Caco-2 (cell line): ENCODE measurements around the gene EGFL7. TPM values are rescaled to one million over a fixed set of nuclear protein-coding genes. Genes with fewer than 3 reads are reported as not detected.

Experiments used
- BruUV-seq: library from RNA; stranded (reverse); fragments of 400-500 nt; replicated peaks from 2 replicates; lab custom pipeline; 2021; lab: Mats Ljungman, UMichigan
- CTCF ChIA-PET: fragments of 300-600 bp; sonication (Branson Sonifier 250); formaldehyde crosslinking; loops from one replicate; lab custom pipeline; 2022; ENCODE audit warnings: antibody characterized with exemption; lab: Charles Lee
- POLR2A ChIA-PET: fragments of 300-600 bp; sonication (Branson Sonifier 250); formaldehyde crosslinking; loops from one replicate; lab custom pipeline; 2022; ENCODE audit warnings: antibody characterized with exemption; lab: Charles Lee
- DNase-seq, 2 experiments: peaks; one replicate each; pipeline versions ENCODE4 v3.0.0 to v3.0.0-alpha.2; 2020 to 2022
- H3K27me3 ChIP-seq: replicated peaks from 2 replicates; pipeline ENCODE4 v1.6.0; 2011; ENCODE audit warnings: low read length; ENCODE audit not compliant: control insufficient read depth, insufficient read depth
- H3K36me3 ChIP-seq: 2 replicates; pipeline ENCODE4 v1.5.1; 2011; ENCODE audit warnings: low read length; ENCODE audit not compliant: control insufficient read depth, insufficient read depth
- H3K4me1 ChIP-seq: fragments of 250-450 bp; sonication (Bioruptor Pico); 2 replicates; pipeline ENCODE4 v1.5.1; 2020; ENCODE audit warnings: mild to moderate bottlenecking
- H3K4me3 ChIP-seq: 2 replicates; pipeline ENCODE4 v1.5.1; 2011; ENCODE audit warnings: low read depth, mild to moderate bottlenecking, control low read depth, low read length
- H3K9me3 ChIP-seq: fragments of 250-450 bp; sonication (Bioruptor Pico); 2 replicates; pipeline ENCODE4 v1.5.1; 2020; ENCODE audit warnings: mild to moderate bottlenecking, moderate library complexity
- H3K27ac Mint-ChIP-seq: one replicate; pipeline ENCODE4 v1.8.0; 2022; ENCODE audit warnings: mixed read lengths; ENCODE audit not compliant: unreplicated experiment
- H3K27me3 Mint-ChIP-seq: one replicate; pipeline ENCODE4 v1.8.0; 2022; ENCODE audit warnings: mixed read lengths; ENCODE audit not compliant: insufficient read depth, unreplicated experiment
- H3K36me3 Mint-ChIP-seq: one replicate; pipeline ENCODE4 v1.8.0; 2022; ENCODE audit warnings: mild to moderate bottlenecking, mixed read lengths; ENCODE audit not compliant: insufficient read depth, unreplicated experiment
- H3K4me1 Mint-ChIP-seq: one replicate; pipeline ENCODE4 v1.8.0; 2022; ENCODE audit warnings: low read depth, mixed read lengths; ENCODE audit not compliant: unreplicated experiment
- H3K4me3 Mint-ChIP-seq: one replicate; pipeline ENCODE4 v1.8.0; 2022; ENCODE audit warnings: mild to moderate bottlenecking, moderate library complexity, mixed read lengths; ENCODE audit not compliant: unreplicated experiment
- H3K9me3 Mint-ChIP-seq: one replicate; pipeline ENCODE4 v1.8.0; 2022; ENCODE audit warnings: mixed read lengths; ENCODE audit not compliant: unreplicated experiment
- intact Hi-C: fragments of 100-400 bp; cut with micrococcal nuclease; formaldehyde crosslinking; loops from one replicate; pipeline ENCODE4 v1.10.0; 2022; ENCODE audit not compliant: unreplicated experiment
- total RNA-seq: library from RNA; stranded (reverse); gene quantifications from 2 replicates; pipeline ENCODE4 v1.2.3, GENCODE V29; 2022
- TF ChIP-seq, protein P1 (sequence below), 2 experiments: fragments of 200-600 bp in 1 of 2; IDR thresholded peaks; 1 replicate in 1 of 2; 2 replicates in 1 of 2; pipeline versions ENCODE4 v1.5.1 to v1.8.0; 2011 to 2022; ENCODE audit warnings: antibody characterized with exemption in 1 of 2, control low read depth in 1 of 2, inconsistent platforms in 1 of 2, low read depth in 1 of 2, low read length in 1 of 2, mild to moderate bottlenecking in 1 of 2, moderate library complexity in 1 of 2; ENCODE audit not compliant: insufficient read depth in 1 of 2, severe bottlenecking in 1 of 2, unreplicated experiment in 1 of 2

EGFL7 gene
- total RNA-seq, 1 experiment from 2014 or later, result 30.2 TPM

DNA sequence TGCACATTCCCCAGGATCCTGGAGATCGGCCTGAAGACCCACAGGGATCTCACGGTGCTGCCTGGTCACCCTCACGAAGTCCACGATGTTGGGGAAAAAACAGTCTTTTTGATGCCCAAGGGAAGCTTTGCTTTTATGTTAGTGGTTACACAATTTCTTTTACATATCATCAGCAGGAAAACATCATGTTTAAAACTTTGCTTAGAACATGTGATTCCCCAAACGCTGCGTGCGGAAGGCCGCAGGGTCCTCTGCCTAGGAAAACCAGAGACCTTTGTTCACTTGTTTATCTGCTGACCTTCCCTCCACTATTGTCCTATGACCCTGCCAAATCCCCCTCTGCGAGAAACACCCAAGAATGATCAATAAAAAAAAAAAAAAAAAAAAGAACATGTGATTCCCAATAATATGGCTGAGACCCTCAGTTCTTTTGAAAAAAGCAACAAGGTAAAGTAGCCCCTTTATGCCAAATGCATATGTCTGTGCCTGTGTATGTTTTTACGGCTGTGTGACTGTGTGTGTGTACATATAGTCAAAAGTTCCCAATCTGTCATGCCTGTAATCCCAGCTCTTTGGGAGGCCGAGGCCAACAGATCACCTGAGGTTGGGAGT lies 36.0 kb downstream of the EGFL7 start:
- no peaks in the 10 kb centered on the region for H3K9me3 ChIP-seq
- POLR2A ChIA-PET, result interaction anchor here (0.7 kb wide), 1 partner anchor 57 kb away, joined by 5 read pairs; no protein-coding TSS in a partner anchor
- H3K4me3 ChIP-seq, result no peak overlapping the region
- Mint-ChIP-seq H3K4me3 (peak overlapping the region; percentile 63), H3K27me3 (no peaks in the 10 kb centered on the region), H3K27ac (peak overlapping the region; percentile 82), H3K4me1 (peaks cover 19% of the 10 kb centered on the region), H3K9me3 (no peaks in the 10 kb centered on the region), H3K36me3 (peaks cover 8% of the 10 kb centered on the region)
- intact Hi-C loops, result loop anchor here (1.0 kb wide), 2 partner anchors 11 to 28 kb away; partner anchors contain the start of gene AGPAT2
- TF ChIP-seq, protein P1, sequence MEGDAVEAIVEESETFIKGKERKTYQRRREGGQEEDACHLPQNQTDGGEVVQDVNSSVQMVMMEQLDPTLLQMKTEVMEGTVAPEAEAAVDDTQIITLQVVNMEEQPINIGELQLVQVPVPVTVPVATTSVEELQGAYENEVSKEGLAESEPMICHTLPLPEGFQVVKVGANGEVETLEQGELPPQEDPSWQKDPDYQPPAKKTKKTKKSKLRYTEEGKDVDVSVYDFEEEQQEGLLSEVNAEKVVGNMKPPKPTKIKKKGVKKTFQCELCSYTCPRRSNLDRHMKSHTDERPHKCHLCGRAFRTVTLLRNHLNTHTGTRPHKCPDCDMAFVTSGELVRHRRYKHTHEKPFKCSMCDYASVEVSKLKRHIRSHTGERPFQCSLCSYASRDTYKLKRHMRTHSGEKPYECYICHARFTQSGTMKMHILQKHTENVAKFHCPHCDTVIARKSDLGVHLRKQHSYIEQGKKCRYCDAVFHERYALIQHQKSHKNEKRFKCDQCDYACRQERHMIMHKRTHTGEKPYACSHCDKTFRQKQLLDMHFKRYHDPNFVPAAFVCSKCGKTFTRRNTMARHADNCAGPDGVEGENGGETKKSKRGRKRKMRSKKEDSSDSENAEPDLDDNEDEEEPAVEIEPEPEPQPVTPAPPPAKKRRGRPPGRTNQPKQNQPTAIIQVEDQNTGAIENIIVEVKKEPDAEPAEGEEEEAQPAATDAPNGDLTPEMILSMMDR (IDR thresholded peaks at IDR 0.05; ENCODE audit: insufficient read depth in 1 of 2, low read depth in 1 of 2, low read length in 1 of 2, severe bottlenecking in 1 of 2, unreplicated experiment in 1 of 2), result no peak
- H3K4me1 ChIP-seq, result peaks cover 50% of the 10 kb centered on the region
- no peak for DNase-seq
- CTCF ChIA-PET, result interaction anchor here (0.6 to 1.5 kb wide), 5 partner anchors 11 to 214 kb away, joined by 3 to 7 read pairs (median 6); no protein-coding TSS in a partner anchor
- no peaks in the 10 kb centered on the region for H3K27me3 ChIP-seq
- H3K36me3 ChIP-seq, result no peaks in the 10 kb centered on the region
- BruUV-seq, result TSS peak; percentile 76

DNA sequence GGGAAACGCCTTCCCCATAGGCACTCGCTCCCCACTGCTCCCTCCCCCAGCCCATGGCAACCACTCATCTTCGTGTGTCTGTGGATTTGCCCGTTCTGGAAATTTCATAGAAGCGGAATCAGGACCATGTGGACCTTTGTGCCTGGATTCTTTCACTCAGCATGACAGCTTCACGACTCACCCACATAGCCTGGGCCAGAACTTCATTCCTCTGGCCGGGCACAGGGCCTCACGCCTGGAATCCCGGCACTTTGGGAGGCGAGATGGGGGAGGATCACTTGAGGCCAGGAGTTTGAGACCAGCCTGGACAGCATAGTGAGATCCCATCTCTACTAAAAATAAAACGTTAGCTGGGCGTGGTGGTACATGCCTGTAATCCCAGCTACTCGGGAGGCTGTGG lies 37.6 kb downstream of the EGFL7 start:
- CTCF ChIA-PET, result no interaction called here
- peaks cover 8% of the 10 kb centered on the region for H3K36me3 Mint-ChIP-seq
- H3K4me1 Mint-ChIP-seq, result peaks cover 19% of the 10 kb centered on the region

DNA sequence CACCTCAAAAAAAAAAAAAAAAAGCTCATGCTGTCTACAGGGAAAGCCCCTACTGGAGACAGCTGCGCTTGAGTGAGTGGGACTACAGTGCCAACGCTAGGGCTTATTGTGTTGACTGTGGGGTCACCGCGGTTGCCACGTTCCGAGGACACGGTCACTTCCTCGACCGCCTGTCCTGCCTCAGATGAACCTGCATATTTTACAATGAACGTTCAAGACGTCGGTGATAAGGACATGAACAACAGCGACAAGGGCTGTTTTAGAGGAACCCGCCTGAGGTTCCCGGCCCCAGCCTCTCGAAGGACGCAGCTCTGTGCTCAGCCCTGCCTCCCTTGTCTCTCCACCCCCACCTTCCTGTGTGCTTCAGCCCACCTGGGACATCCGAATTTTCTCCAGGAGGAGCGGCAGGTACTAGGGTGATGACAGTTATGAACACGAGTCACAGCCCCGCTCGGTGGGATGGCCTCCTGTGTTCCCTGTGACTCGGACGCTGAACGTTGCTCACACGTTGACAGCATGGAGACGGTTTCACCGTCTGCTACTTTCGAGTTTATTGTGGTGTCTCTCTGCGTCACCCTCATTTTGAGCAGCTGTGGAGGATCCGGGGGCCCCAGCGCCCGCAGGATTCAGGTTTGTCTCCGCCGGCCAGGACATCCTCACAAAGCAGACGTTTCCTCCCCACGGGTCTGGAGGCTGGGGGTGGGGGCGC lies 38.4 kb downstream of the EGFL7 start:
- no peak for DNase-seq
- H3K4me3 Mint-ChIP-seq, result no peak overlapping the region
- Histone ChIP-seq H3K36me3 (no peaks in the 10 kb centered on the region), H3K4me3 (no peak overlapping the region), H3K9me3 (no peaks in the 10 kb centered on the region), H3K27me3 (no peaks in the 10 kb centered on the region), H3K4me1 (peaks cover 32% of the 10 kb centered on the region)
- BruUV-seq, result no TSS peak
- H3K36me3 Mint-ChIP-seq, result peaks cover 8% of the 10 kb centered on the region
- no peak overlapping the region for H3K27ac Mint-ChIP-seq
- TF ChIP-seq, protein P1 (IDR thresholded peaks at IDR 0.05; ENCODE audit: insufficient read depth in 1 of 2, low read depth in 1 of 2, low read length in 1 of 2, severe bottlenecking in 1 of 2, unreplicated experiment in 1 of 2), result no peak
- ChIA-PET CTCF (interaction anchor here (0.6 kb wide), 1 partner anchor 147 kb away, joined by 3 read pairs; no protein-coding TSS in a partner anchor), POLR2A (no interaction called here)
- intact Hi-C loops, result no loop called here
- H3K4me1 Mint-ChIP-seq, result peaks cover 19% of the 10 kb centered on the region
- H3K9me3 Mint-ChIP-seq, result no peaks in the 10 kb centered on the region
- no peaks in the 10 kb centered on the region for H3K27me3 Mint-ChIP-seq

More for the DNA sequence above, 37.6 kb downstream of the EGFL7 start:
- Histone ChIP-seq H3K9me3 (no peaks in the 10 kb centered on the region), H3K27me3 (no peaks in the 10 kb centered on the region), H3K4me3 (no peak overlapping the region), H3K4me1 (peaks cover 39% of the 10 kb centered on the region), H3K36me3 (no peaks in the 10 kb centered on the region)
- Mint-ChIP-seq H3K27me3 (no peaks in the 10 kb centered on the region), H3K4me3 (no peak overlapping the region), H3K9me3 (no peaks in the 10 kb centered on the region), H3K27ac (no peak overlapping the region)
- no TSS peak for BruUV-seq
- no peak for DNase-seq
- TF ChIP-seq, protein P1 (IDR thresholded peaks at IDR 0.05; ENCODE audit: insufficient read depth in 1 of 2, low read depth in 1 of 2, low read length in 1 of 2, severe bottlenecking in 1 of 2, unreplicated experiment in 1 of 2), result no peak
- intact Hi-C loops, result no loop called here
- POLR2A ChIA-PET, result no interaction called here
